ENCODE measurements around the gene NCKAP5. TPM values are rescaled to one million over a fixed set of nuclear protein-coding genes. Genes with fewer than 3 reads are reported as not detected.

The NCKAP5 gene
- total RNA-seq, 1 experiment from 2014 or later, result not detected

GRCh38 chr2:132883430-132883829, 684.8 kb downstream of the NCKAP5 start:
- Mint-ChIP-seq H3K9me3 (ENCODE audit: unreplicated experiment) (peaks cover 33% of the 10 kb centered on the region), H3K27me3 (ENCODE audit: insufficient read depth, unreplicated experiment) (no peaks in the 10 kb centered on the region), H3K27ac (ENCODE audit: low read depth, unreplicated experiment) (no peak overlapping the region), H3K4me3 (ENCODE audit: unreplicated experiment) (no peak overlapping the region), H3K36me3 (ENCODE audit: insufficient read depth, unreplicated experiment) (no peaks in the 10 kb centered on the region), H3K4me1 (ENCODE audit: insufficient read depth, unreplicated experiment) (no peaks in the 10 kb centered on the region)
- no TSS peak for BruUV-seq (replicated peaks)
- no peak for TF ChIP-seq CTCF (IDR thresholded peaks at IDR 0.05; ENCODE audit: unreplicated experiment)
- intact Hi-C loops (cut with micrococcal nuclease), result no loop called here
- DNase-seq (ENCODE audit: unreplicated experiment), result no peak
- ChIA-PET CTCF (no interaction called here), POLR2A (no interaction called here)

DNA sequence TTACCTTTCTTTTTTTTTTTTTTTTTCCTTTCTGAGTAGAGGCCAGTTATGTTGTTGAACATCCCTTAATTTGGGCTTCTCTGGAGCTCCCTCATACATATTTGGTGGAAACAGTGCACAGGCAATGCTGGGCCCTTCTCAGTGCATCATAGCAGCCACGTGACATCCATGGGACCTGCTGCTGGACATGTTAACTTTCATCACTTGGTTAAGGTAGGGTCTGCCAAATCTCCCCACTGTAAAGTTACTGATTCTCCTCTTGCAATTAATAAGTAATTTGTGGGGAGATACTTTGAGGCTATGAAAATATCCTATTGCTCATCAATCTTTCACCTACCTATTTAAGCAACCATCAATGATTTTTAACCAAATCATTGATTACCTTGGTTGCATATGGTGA, 686.7 kb downstream of the NCKAP5 start:
- Mint-ChIP-seq H3K36me3 (ENCODE audit: insufficient read depth, unreplicated experiment) (no peaks in the 10 kb centered on the region), H3K4me3 (ENCODE audit: unreplicated experiment) (no peak overlapping the region), H3K27me3 (ENCODE audit: insufficient read depth, unreplicated experiment) (no peaks in the 10 kb centered on the region), H3K4me1 (ENCODE audit: insufficient read depth, unreplicated experiment) (no peaks in the 10 kb centered on the region), H3K9me3 (ENCODE audit: unreplicated experiment) (peaks cover 36% of the 10 kb centered on the region), H3K27ac (ENCODE audit: low read depth, unreplicated experiment) (no peak overlapping the region)
- intact Hi-C loops (cut with micrococcal nuclease), result no loop called here
- no peak for DNase-seq (ENCODE audit: unreplicated experiment)
- ChIA-PET POLR2A (no interaction called here), CTCF (no interaction called here)
- TF ChIP-seq CTCF (IDR thresholded peaks at IDR 0.05; ENCODE audit: unreplicated experiment), result no peak
- BruUV-seq (replicated peaks), result no TSS peak

GRCh38 chr2:132877923-132878322, 690.3 kb downstream of the NCKAP5 start:
- H3K4me3 Mint-ChIP-seq (ENCODE audit: unreplicated experiment), result no peak overlapping the region
- intact Hi-C loops (cut with micrococcal nuclease), result no loop called here
- H3K4me1 Mint-ChIP-seq (ENCODE audit: insufficient read depth, unreplicated experiment), result no peaks in the 10 kb centered on the region
- ChIA-PET CTCF (no interaction called here), POLR2A (no interaction called here)
- BruUV-seq (replicated peaks), result no TSS peak
- H3K27ac Mint-ChIP-seq (ENCODE audit: low read depth, unreplicated experiment), result no peak overlapping the region
- peaks cover 40% of the 10 kb centered on the region for H3K9me3 Mint-ChIP-seq (ENCODE audit: unreplicated experiment)
- H3K36me3 Mint-ChIP-seq (ENCODE audit: insufficient read depth, unreplicated experiment), result no peaks in the 10 kb centered on the region
- no peak for TF ChIP-seq CTCF (IDR thresholded peaks at IDR 0.05; ENCODE audit: unreplicated experiment)
- no peaks in the 10 kb centered on the region for H3K27me3 Mint-ChIP-seq (ENCODE audit: insufficient read depth, unreplicated experiment)
- DNase-seq (ENCODE audit: unreplicated experiment), result no peak

DNA sequence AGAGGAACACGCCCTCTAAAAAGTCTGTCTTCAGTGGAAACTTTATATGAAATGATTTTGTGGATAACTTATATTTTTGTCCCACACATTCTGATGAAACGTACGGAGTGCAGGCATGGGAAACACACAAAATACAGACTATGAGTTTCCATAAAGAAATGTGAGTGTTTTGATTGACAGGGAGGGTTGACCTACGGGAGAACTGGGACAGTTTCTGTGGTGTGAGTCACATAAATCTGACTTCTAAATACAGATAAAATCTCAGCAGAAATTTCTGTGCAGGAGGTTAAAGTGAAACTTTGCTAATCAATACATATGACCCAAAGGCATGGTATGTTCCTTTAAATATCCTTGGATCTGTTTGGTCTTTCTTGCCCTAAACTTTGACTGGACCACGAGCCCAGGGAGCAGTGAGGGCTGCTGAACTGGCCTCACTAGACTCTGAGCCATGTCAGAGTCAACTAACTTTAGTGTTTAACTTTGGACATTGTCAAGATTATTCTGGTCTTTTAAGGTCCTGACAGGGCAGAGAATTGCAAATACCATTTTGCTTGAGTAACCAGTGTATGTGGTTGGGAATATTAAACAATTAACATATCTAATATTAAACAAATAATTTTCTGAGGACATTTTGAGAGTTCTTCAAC, 691.4 kb downstream of the NCKAP5 start:
- ChIA-PET CTCF (no interaction called here), POLR2A (no interaction called here)
- no TSS peak for BruUV-seq (replicated peaks)
- Mint-ChIP-seq H3K27ac (ENCODE audit: low read depth, unreplicated experiment) (no peak overlapping the region), H3K9me3 (ENCODE audit: unreplicated experiment) (peaks cover 42% of the 10 kb centered on the region), H3K36me3 (ENCODE audit: insufficient read depth, unreplicated experiment) (no peaks in the 10 kb centered on the region), H3K4me3 (ENCODE audit: unreplicated experiment) (no peak overlapping the region), H3K4me1 (ENCODE audit: insufficient read depth, unreplicated experiment) (no peaks in the 10 kb centered on the region), H3K27me3 (ENCODE audit: insufficient read depth, unreplicated experiment) (no peaks in the 10 kb centered on the region)
- intact Hi-C loops (cut with micrococcal nuclease), result no loop called here
- DNase-seq (ENCODE audit: unreplicated experiment), result no peak
- TF ChIP-seq CTCF (IDR thresholded peaks at IDR 0.05; ENCODE audit: unreplicated experiment), result no peak

Measured in MCF 10A (cell line).